Posterior vena cava (tissue), 2 donors: ENCODE measurements around the gene TMPRSS2. TPM values are rescaled to one million over a fixed set of nuclear protein-coding genes. Genes with fewer than 3 reads are reported as not detected.

ENCODE experiments used
- DNase-seq: peaks from one replicate; pipeline ENCODE4 v3.0.0-alpha.2; 2020; ENCODE audit warnings: low spot score
- intact Hi-C, 2 donors: fragments of 100-400 bp; cut with DNase I; formaldehyde crosslinking; loops; one replicate each; pipeline versions ENCODE4 v1.14.1 to v1.14.2; 2022 to 2023
- long read RNA-seq, 2 donors: library from polyadenylated mRNA; unstranded; transcript quantifications; one replicate each; pipeline ENCODE4 v2.0.0, GENCODE V29; 2020 to 2021
- total RNA-seq, 2 donors: library from RNA; stranded (reverse); fragmentation: NEBNext Ultra II Directional; extraction: Animal tissue kit (Norgen Biotek cat#: 25700); gene quantifications; one replicate each; pipeline ENCODE4 v1.2.1, GENCODE V29; 2021
- donor health status: DM: yes; HTN: yes; CAD: no.
- donor health status: DM: yes; HTN: yes; CAD: no.

TMPRSS2 gene
- total RNA-seq = under 1 TPM in 1 of 2 donors, not detected in 1; 0.14 TPM
- long read RNA-seq, donor 1 = 0 reads
- long read RNA-seq, donor 2 = 0 reads

- intact Hi-C loops = no loop called here
- DNase-seq = no peak
Measured at GRCh38 chr21:41507521-41508414, at the start of gene TMPRSS2. Gene TMPRSS2 (minus strand): TSS chr21:41508158. CDS start chr21:41498133, 10,025 bp downstream.

GRCh38 chr21:41555057-41555456, 47.1 kb upstream of the TMPRSS2 start:
- no peak for DNase-seq
- intact Hi-C loops = no loop called here

- intact Hi-C loops = no loop called here
- DNase-seq = no peak
Measured at GRCh38 chr21:41552254-41552653, 44.3 kb upstream of the TMPRSS2 start.

GRCh38 chr21:41548781-41549180, 40.8 kb upstream of the TMPRSS2 start:
- intact Hi-C loops = no loop called here
- DNase-seq = no peak

- DNase-seq = no peak
- intact Hi-C loops = no loop called here
Measured at GRCh38 chr21:41547111-41547510, 39.2 kb upstream of the TMPRSS2 start.

- no peak for DNase-seq
- intact Hi-C loops = no loop called here
Measured at GRCh38 chr21:41545500-41546359, 37.8 kb upstream of the TMPRSS2 start.

GRCh38 chr21:41542727-41543126, 34.8 kb upstream of the TMPRSS2 start:
- no peak for DNase-seq
- intact Hi-C loops = no loop called here

- intact Hi-C loops = no loop called here
- no peak for DNase-seq
Measured at GRCh38 chr21:41537356-41537755, 29.4 kb upstream of the TMPRSS2 start.

- intact Hi-C loops = no loop called here
Measured at GRCh38 chr21:41536827-41537103, 28.8 kb upstream of the TMPRSS2 start.

GRCh38 chr21:41536076-41536826, 28.3 kb upstream of the TMPRSS2 start:
- intact Hi-C loops = no loop called here
- no peak for DNase-seq

More at GRCh38 chr21:41536827-41537103, 28.8 kb upstream of the TMPRSS2 start:
- DNase-seq = no peak

- DNase-seq = no peak
- intact Hi-C loops = no loop called here
Measured at GRCh38 chr21:41530366-41530765, 22.4 kb upstream of the TMPRSS2 start.

GRCh38 chr21:41529769-41530168, 21.8 kb upstream of the TMPRSS2 start:
- intact Hi-C loops = no loop called here
- DNase-seq = no peak

GRCh38 chr21:41526478-41527087, 18.6 kb upstream of the TMPRSS2 start:
- intact Hi-C loops = no loop called here
- DNase-seq = no peak

- no peak for DNase-seq
- intact Hi-C loops = no loop called here
Measured at GRCh38 chr21:41523175-41523574, 15.2 kb upstream of the TMPRSS2 start.

GRCh38 chr21:41521489-41522027, 13.6 kb upstream of the TMPRSS2 start:
- intact Hi-C loops = no loop called here
- no peak for DNase-seq

- no peak for DNase-seq
- intact Hi-C loops = no loop called here
Measured at GRCh38 chr21:41520560-41521442, 12.8 kb upstream of the TMPRSS2 start.

- intact Hi-C loops = no loop called here
- DNase-seq = no peak
Measured at GRCh38 chr21:41519806-41520559, 12.0 kb upstream of the TMPRSS2 start.
